HG03439 (cell line): ENCODE data around the gene CLEC2A.
"Not testable (repeated sequence)": the region's sequence is repeated elsewhere in the genome, so short reads cannot be mapped to it uniquely, and the experiment has no call there.

ENCODE experiments used
- ATAC-seq: cut with Tn5 transposase; IDR thresholded peaks from one replicate; pipeline ENCODE4 v1.9.1; 2021; ENCODE audit warnings: mild to moderate bottlenecking, moderate library complexity; ENCODE audit not compliant: unreplicated experiment

The CLEC2A gene, protein sequence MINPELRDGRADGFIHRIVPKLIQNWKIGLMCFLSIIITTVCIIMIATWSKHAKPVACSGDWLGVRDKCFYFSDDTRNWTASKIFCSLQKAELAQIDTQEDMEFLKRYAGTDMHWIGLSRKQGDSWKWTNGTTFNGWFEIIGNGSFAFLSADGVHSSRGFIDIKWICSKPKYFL

GRCh38 chr12:9932270-9932669, at the start of gene CLEC2A:
CLEC2A (minus strand) TSS chr12:9932370; CDS start chr12:9932329, 41 bp downstream.
- no peak for ATAC-seq

- ATAC-seq: no peak
These were observed 48.0 kb upstream of the CLEC2A start for GRCh38 chr12:9980126-9980525.

DNA sequence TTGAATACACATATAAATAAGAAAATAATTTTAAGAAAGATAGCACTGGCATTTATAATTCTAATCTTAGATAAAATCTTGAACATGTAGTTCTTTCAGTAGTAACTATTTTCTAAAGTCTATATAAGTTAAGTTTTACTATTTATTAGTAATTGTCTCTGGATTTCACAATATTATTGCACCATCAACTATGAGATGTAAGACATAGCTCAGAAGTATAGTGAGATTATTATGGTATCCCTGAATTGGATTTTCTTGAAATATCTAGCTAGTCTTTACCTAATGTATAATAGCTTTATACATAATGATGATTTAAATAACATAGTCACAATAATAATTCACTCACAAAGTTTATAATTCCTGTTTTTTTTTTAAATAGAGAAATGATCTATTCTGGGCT, 45.7 kb upstream of the CLEC2A start:
- ATAC-seq: no peak

GRCh38 chr12:9976626-9977025, 44.5 kb upstream of the CLEC2A start:
- ATAC-seq: not testable (repeated sequence)

GRCh38 chr12:9975614-9976013, 43.4 kb upstream of the CLEC2A start:
- ATAC-seq: no peak

GRCh38 chr12:9974731-9975130, 42.6 kb upstream of the CLEC2A start:
- ATAC-seq: not testable (repeated sequence)

DNA sequence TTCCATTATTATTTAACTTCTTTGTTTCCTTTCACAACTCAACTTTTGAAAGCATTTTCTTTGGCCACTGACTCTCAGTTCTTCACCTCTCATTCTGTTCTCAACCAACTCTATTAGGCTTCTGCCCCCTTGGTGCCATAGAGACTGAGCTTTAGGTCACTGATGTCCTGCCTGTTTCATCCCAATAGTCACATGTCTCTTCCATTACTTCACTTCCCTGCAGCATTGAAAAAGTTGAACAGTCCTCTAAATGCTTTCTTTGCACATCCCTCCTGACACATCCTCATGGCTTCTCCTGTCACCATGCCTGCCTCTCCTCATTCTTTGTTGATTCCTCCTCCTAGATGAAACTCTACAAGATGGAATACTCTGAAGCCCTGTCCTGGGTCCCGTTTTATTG, 41.8 kb upstream of the CLEC2A start:
- ATAC-seq: no peak

DNA sequence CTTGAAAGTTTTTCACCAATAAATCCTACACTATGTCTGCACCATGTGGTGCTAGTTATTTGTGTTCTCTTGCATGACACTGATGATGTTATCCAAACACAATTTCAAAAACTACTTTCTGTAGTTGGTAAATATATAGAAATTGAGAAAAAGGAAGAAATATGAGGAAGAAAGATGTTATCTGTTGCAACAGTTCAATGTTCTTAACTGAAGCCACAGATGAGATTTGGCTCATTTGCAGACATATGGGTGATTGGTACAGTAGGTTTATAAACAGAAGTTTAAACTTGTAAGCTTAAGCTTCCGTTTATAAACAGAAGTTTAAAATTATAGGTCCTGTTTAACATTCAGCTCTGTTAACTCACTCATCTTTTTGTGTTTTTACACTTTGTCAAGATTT, 39.0 kb upstream of the CLEC2A start, which contains the start of gene CLEC12A:
Gene CLEC12A (plus strand): TSS at position 229 of the 400 bp plus-strand sequence. CDS start 188 bp downstream, outside the sequence.
- no peak for ATAC-seq

- ATAC-seq: no peak
These were observed 37.5 kb upstream of the CLEC2A start for GRCh38 chr12:9969673-9970072.

GRCh38 chr12:9961901-9962300, 29.7 kb upstream of the CLEC2A start:
- no peak for ATAC-seq

DNA sequence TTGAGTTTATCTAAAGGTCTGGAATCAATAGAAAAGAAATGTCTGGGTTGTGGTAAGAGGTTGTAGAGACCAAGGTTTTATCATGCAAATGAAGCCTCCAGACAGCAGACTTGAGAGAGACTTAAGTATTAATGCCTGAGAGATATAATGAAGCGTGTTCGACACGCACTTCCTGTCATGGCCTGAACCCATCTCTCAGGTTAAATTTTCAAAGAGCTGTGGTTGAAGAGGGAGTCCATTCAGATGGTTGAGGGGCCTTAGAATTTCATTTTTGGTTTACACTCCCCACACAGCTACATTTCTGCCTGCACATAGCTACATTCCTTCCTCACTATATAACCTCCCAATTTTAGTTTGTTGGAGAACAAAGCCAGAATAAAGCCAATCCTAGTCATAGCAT, 28.9 kb upstream of the CLEC2A start:
- ATAC-seq: no peak

GRCh38 chr12:9960590-9960989, 28.4 kb upstream of the CLEC2A start:
- no peak for ATAC-seq

DNA sequence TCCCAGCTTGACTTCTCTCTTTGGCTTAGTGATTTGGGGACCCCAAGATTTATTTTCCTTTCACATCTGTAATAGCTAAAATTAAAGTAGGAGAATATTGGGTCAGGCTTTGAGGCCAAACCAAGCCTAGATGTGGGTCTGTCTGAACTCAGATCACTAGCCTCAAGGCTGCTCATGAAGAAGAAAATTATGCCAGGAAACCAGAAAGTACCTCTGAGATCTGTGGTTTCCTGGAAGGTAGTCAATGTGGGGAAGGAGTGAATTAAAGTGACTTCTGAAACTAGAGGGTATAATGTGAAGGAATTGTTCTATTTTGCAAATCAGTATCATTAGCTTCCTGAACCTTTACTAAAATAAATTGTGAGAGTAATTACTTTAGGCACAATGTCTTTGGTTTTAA, 25.7 kb upstream of the CLEC2A start:
- no peak for ATAC-seq

DNA sequence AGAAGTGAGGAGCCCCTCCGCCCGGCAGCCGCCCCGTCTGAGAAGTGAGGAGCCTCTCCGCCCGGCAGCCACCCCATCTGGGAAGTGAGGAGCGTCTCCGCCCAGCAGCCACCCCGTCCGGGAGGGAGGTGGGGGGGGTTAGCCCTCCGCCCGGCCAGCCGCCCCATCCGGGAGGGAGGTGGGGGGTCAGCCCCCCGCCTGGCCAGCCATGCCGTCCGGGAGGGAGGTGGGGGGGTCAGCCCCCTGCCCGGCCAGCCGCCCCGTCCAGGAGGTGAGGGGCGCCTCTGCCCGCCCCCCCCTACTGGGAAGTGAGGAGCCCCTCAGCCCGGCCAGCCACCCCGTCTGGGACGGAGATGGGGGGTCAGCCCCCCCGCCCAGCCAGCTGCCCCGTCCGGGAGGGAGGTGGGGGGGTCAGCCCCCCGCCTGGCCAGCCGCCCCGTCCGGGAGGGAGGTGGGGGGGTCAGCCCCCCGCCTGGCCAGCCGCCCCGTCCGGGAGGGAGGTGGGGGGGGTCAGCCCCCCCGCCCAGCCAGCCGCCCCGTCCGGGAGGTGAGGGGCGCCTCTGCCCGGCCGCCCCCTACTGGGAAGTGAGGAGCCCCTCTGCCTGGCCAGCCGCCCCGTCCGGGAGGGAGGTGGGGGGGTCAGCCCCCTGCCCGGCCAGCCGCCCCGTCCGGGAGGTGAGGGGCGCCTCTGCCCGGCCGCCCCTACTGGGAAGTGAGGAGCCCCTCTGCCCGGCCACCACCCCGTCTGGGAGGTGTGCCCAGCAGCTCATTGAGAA, 21.0 kb upstream of the CLEC2A start:
- not testable (repeated sequence) for ATAC-seq

DNA sequence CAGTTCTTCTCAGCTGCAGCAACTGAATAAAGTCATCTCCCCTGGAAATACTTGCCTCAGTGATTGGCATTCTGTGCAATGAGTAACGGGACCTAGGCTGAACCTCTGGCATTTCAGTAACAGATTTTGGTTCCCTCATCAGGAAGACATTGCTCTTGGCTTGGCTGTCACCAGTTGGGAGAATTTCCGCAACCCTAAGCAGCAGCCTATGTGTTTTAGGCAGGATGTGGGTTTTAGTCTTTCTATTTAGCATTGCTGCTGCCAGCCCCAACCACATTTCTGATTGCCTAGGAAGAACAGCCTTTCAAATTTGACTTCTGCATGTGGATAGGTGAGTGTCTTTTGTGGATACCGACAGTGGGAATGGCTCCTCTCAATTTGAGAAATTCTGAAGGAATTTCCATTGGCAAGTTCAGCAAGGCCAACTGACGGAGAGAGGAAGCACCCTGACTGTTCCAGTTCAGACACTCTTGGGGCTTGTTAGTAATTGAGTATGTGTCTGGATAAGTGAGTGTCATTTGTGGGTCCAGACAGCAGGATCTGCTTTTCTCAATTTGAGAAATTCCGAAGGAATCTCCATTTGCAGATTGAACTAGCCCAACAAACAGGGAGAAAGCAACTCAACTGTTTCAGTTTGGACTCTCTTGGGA, 19.0 kb upstream of the CLEC2A start:
- no peak for ATAC-seq

- ATAC-seq: peak; percentile 98
These were observed 16.6 kb upstream of the CLEC2A start for GRCh38 chr12:9948606-9949296.

DNA sequence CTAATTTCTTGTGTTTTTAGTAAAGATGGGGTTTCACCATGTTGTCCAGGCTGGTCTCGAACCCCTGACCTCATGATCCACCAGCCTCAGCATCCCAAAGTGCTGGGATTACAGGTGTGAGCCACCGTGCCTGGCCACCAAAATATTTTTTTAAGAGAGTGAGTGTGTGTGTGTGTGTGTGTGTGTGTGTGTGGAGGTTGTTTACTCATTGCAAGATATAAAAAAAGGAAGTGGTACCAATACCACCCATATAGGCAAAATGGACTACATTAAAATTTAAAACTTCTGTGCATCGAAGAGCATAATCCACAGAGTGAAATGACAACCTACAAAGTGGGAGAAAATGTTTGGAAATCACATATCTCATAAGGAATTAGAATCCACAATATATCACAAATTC, 15.5 kb upstream of the CLEC2A start:
- ATAC-seq: no peak

DNA sequence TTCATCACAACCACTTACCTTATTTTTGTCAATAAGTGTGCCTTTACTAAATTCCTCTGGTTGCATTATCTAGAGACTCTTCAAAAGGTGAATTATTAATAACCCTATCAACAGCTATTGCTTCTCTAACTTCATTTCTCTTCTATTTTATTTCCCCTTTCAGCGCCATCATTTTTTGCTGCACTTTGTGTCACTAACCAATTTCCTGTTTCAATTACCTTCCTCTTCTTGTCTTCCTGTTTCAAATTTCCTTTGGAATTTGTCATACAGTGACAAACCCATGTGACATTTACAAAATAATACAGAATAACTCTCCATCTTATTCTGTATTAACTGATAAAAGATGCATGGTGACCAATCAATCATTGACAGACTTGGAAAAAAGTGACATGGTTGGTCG, 12.2 kb upstream of the CLEC2A start:
- no peak for ATAC-seq

DNA sequence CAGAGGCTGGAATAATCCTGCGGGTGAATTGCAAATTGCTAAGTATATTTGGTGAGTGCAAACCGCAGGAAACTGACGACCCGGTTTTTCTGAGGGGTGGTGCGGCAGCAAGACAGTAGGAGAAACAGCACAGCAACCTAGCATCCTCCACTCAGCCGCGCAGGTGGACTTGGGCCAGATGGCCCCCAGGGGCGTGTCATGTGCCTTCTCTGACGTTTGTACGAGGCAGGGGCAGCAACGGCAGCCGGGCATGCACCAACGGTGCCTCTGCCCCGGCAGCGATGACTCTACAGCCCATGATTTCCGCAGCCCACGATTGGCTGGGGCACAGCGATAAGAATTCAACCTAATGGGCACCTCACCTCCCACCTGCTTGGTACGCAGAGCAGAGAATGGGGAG, 11.1 kb upstream of the CLEC2A start:
- no peak for ATAC-seq

DNA sequence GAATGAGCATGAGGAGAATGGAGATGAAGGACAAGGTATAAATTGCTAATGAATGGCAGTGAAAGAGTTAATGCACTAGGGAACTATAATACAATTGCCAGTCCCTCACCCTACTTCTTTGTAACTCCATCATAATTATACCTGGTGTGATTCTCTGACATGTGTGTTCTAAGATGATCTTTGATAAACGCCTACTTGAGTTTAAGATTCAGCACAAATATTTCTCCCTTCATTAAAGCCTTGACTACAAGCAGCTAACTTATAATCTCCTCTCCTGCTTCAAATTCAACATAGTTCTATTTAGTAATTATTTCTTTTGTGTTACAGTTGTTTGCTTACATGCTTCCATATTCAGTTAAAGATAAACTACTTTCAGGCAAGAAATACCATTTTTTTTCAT, 9.7 kb upstream of the CLEC2A start:
- ATAC-seq: no peak

- no peak for ATAC-seq
These were observed 8.2 kb upstream of the CLEC2A start for GRCh38 chr12:9940375-9940774.
